Testis (tissue), 3 donors: ENCODE data around the gene DNHD1. TPM values are rescaled to one million over a fixed set of nuclear protein-coding genes. Genes with fewer than 3 reads are reported as not detected.
"Not testable (repeated sequence)": the region's sequence is repeated elsewhere in the genome, so short reads cannot be mapped to it uniquely, and the experiment has no call there.

Source experiments
- DNase-seq: peaks from one replicate; pipeline ENCODE4 v3.0.0-alpha.2; 2019
- H3K27ac ChIP-seq, 2 donors: fragments of 200-600 bp; sonication (generic); one replicate each; pipeline ENCODE4 v1.5.1; 2019
- H3K27me3 ChIP-seq: fragments of 200-600 bp; sonication (generic); one replicate; pipeline ENCODE4 v1.5.1; 2019
- H3K36me3 ChIP-seq: fragments of 200-600 bp; sonication (generic); one replicate; pipeline ENCODE4 v1.5.1; 2017; ENCODE audit warnings: low read depth; ENCODE audit errors: missing control alignments
- H3K4me1 ChIP-seq: fragments of 200-600 bp; sonication (generic); one replicate; pipeline ENCODE4 v1.5.1; 2019
- H3K4me3 ChIP-seq, 2 donors: fragments of 200-600 bp; sonication (generic); one replicate each; pipeline ENCODE4 v1.5.1; 2017 to 2019
- H3K9me3 ChIP-seq: fragments of 200-600 bp; sonication (generic); one replicate; pipeline ENCODE4 v1.5.1; 2017
- POLR2A ChIP-seq: fragments of 450-650 bp; IDR thresholded peaks from one replicate; pipeline ENCODE4 v1.6.1; 2017; ENCODE audit warnings: antibody characterized with exemption, mild to moderate bottlenecking, moderate library complexity
- WGBS, 2 donors: methylation state at CpG; one replicate each; pipeline ENCODE4 v1.1.5; 2018; 5-methylcytosine and 5-hydroxymethylcytosine counted together
- intact Hi-C: fragments of 100-400 bp; cut with DNase I; formaldehyde crosslinking; loops from one replicate; pipeline ENCODE4 v1.15.1; 2023; ENCODE audit warnings: low total_unique reads
- polyA plus RNA-seq: library from polyadenylated mRNA; stranded (reverse); fragments of 350-450 nt; fragmentation: Illumina TruSeq; extraction: RNeasy Lipid Tissue Mini Kit (QIAGEN cat#74804); gene quantifications from one replicate; pipeline ENCODE4 v1.2.3, GENCODE V29; 2014; ENCODE audit warnings: low read depth, low replicate concordance; ENCODE audit not compliant: insufficient read depth
- total RNA-seq, 2 donors: library from RNA; depleted of rRNA; stranded (reverse); fragments of >200 nt; gene quantifications; one replicate each; pipeline ENCODE4 v1.2.3, GENCODE V29; 2016
- TF ChIP-seq, protein P1 (sequence below), 3 experiments: fragments of 450-650 bp in 2 of 3; fragments of 200-600 bp in 1 of 3; sonication (generic) in 1 of 3; IDR thresholded peaks; one replicate each; pipeline ENCODE4 v1.5.1; 2016 to 2019; ENCODE audit warnings: antibody characterized with exemption in 3 of 3, mild to moderate bottlenecking in 2 of 3, moderate library complexity in 1 of 3

DNHD1 gene
- total and polyA plus RNA-seq, 3 donors from 2014 or later: 66.3 to 103 (median 83.2) TPM

DNA sequence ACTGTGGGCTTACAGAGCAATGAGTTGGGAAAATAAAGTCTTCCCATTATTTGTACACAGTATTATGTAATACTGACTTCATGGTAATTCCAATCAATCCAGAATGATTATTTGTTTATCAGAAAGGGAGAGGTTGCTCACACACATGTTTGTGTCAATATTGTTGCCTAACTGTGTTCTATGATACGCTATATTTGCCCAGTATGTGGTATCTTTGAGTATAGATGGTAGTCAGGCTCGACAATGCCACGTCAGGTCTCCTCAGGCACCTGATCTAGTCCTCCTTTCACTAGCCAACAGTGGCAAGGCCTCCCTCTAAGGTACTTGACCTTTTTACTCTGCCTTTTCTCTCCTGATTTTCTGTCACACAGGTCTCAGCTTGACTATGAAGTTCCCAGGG is 5.3 kb downstream of the DNHD1 start:
- intact Hi-C loops: no loop called here
- Histone ChIP-seq H3K9me3 (no peaks in the 10 kb centered on the region), H3K27me3 (no peaks in the 10 kb centered on the region), H3K4me1 (peaks cover 5% of the 10 kb centered on the region), H3K4me3 (no peak overlapping the region), H3K27ac (no peak overlapping the region), H3K36me3 (no peaks in the 10 kb centered on the region)
- TF ChIP-seq, protein P1, sequence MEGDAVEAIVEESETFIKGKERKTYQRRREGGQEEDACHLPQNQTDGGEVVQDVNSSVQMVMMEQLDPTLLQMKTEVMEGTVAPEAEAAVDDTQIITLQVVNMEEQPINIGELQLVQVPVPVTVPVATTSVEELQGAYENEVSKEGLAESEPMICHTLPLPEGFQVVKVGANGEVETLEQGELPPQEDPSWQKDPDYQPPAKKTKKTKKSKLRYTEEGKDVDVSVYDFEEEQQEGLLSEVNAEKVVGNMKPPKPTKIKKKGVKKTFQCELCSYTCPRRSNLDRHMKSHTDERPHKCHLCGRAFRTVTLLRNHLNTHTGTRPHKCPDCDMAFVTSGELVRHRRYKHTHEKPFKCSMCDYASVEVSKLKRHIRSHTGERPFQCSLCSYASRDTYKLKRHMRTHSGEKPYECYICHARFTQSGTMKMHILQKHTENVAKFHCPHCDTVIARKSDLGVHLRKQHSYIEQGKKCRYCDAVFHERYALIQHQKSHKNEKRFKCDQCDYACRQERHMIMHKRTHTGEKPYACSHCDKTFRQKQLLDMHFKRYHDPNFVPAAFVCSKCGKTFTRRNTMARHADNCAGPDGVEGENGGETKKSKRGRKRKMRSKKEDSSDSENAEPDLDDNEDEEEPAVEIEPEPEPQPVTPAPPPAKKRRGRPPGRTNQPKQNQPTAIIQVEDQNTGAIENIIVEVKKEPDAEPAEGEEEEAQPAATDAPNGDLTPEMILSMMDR (IDR thresholded peaks at IDR 0.05): no peak
- TF ChIP-seq POLR2A: no peak
- no peak for DNase-seq
- 96% methylated on average over 3 of the region's 3 CpGs for WGBS, 2 donors

- intact Hi-C loops: no loop called here
- Histone ChIP-seq H3K36me3 (no peaks in the 10 kb centered on the region), H3K4me1 (peaks cover 5% of the 10 kb centered on the region), H3K4me3 (no peak overlapping the region), H3K9me3 (no peaks in the 10 kb centered on the region), H3K27ac (no peak overlapping the region), H3K27me3 (no peaks in the 10 kb centered on the region)
- 86 to 87% methylated on average over 3 of the region's 3 CpGs for WGBS, 2 donors
- no peak for DNase-seq
- TF ChIP-seq, protein P1 (IDR thresholded peaks at IDR 0.05): no peak
- TF ChIP-seq POLR2A: no peak
These were observed 7.1 kb downstream of the DNHD1 start for GRCh38 chr11:6504166-6504565.

DNA sequence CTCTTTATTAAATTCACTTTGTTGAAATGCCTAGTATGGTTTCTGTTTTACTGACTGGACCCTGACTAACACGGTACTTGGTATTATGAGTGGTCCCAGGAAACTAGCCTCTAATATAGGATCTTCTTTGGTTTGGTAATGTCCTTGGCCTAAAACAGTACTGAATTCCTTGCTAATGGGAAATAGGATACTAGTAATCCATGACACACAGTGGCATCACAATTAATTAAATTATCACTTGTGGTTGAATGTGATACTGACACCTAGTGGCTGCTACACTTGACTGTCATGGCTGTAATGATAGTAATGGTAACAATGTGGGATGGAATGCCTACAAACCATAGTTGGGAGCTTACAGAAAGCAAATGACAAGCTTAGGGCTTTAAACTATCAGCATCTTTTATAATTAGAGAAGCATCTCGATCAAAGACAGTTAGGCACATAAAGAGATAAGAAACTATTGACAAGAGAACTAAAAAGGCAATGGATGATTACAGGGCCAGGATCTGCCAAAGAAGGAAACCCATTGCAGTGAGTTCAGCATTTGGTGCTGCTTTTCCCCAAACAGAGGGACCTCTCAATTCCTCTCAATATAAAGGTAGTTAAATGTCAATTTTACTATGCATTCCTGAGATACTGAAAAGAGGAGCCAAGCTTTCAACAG is 8.6 kb downstream of the DNHD1 start:
- no peak overlapping the region for H3K4me3 ChIP-seq
- no peak overlapping the region for H3K27ac ChIP-seq
- no peaks in the 10 kb centered on the region for H3K4me1 ChIP-seq
- no peak for TF ChIP-seq POLR2A
- TF ChIP-seq, protein P1 (IDR thresholded peaks at IDR 0.05): peak; percentile 22 to 70 (median 60)
- no peaks in the 10 kb centered on the region for H3K27me3 ChIP-seq
- H3K9me3 ChIP-seq: no peaks in the 10 kb centered on the region
- WGBS, 2 donors: 70 to 72% methylated on average over 2 of the region's 2 CpGs
- H3K36me3 ChIP-seq: no peaks in the 10 kb centered on the region
- DNase-seq: peak; percentile 32
- intact Hi-C loops: no loop called here

- H3K27me3 ChIP-seq: no peaks in the 10 kb centered on the region
- intact Hi-C loops: no loop called here
- no peak for TF ChIP-seq POLR2A
- TF ChIP-seq, protein P1 (IDR thresholded peaks at IDR 0.05): no peak
- no peak overlapping the region for H3K4me3 ChIP-seq
- no peaks in the 10 kb centered on the region for H3K4me1 ChIP-seq
- H3K36me3 ChIP-seq: no peaks in the 10 kb centered on the region
- H3K27ac ChIP-seq: no peak overlapping the region
- H3K9me3 ChIP-seq: no peaks in the 10 kb centered on the region
- no peak for DNase-seq
These were observed 19.8 kb downstream of the DNHD1 start for GRCh38 chr11:6516865-6517264.

DNA sequence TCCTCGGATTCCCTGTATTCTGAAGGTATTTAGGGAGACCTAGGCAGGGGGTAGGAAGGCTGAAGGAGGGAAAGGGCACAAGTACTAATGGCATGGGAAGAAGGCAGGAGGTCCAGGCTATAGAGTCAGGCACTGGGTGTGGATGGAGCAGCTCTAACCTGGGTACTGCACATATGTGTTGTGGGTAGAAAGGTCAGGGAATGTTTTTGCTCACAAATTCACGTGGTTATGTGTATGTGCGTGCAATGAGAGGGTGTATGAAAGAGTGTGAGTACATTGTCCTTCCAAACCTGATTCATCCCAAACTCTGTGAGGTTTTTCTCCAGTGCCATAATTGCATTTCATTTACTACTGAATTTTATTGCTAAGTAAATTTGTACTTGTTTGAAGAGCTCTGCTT is 23.2 kb downstream of the DNHD1 start:
- H3K4me3 ChIP-seq: no peak overlapping the region
- no peaks in the 10 kb centered on the region for H3K36me3 ChIP-seq
- no peaks in the 10 kb centered on the region for H3K9me3 ChIP-seq
- 90 to 95% methylated on average over 3 of the region's 3 CpGs for WGBS, 2 donors
- no peaks in the 10 kb centered on the region for H3K27me3 ChIP-seq
- H3K27ac ChIP-seq: no peak overlapping the region
- intact Hi-C loops: no loop called here
- no peak for TF ChIP-seq POLR2A
- no peak for DNase-seq
- no peaks in the 10 kb centered on the region for H3K4me1 ChIP-seq

- H3K36me3 ChIP-seq, H3K9me3 ChIP-seq, DNase-seq, H3K4me1 ChIP-seq, H3K27me3 ChIP-seq, H3K27ac ChIP-seq, H3K4me3 ChIP-seq, intact Hi-C loops: not testable (repeated sequence)
- WGBS, 2 donors: 96 to 97% methylated on average over 3 of the region's 3 CpGs
These were observed 24.9 kb downstream of the DNHD1 start for GRCh38 chr11:6521946-6522345.
